GM18505 (cell line): ENCODE measurements around the gene AKR1A1.
"Not testable (repeated sequence)": the region's sequence is repeated elsewhere in the genome, so short reads cannot be mapped to it uniquely, and the experiment has no call there.

ENCODE experiments used
- ATAC-seq: cut with Tn5 transposase; IDR thresholded peaks from one replicate; pipeline ENCODE4 v1.9.1; 2021; ENCODE audit not compliant: unreplicated experiment
- POLR2A ChIP-seq: IDR thresholded peaks from 4 replicates; pipeline ENCODE4 v1.6.1; 2011; ENCODE audit warnings: borderline replicate concordance; ENCODE audit not compliant: insufficient read depth, insufficient read length; ENCODE audit errors: extremely low read depth

The AKR1A1 gene

GRCh38 chr1:45569962-45570581 is 19.4 kb downstream of the AKR1A1 start:
- ATAC-seq, result no peak

DNA sequence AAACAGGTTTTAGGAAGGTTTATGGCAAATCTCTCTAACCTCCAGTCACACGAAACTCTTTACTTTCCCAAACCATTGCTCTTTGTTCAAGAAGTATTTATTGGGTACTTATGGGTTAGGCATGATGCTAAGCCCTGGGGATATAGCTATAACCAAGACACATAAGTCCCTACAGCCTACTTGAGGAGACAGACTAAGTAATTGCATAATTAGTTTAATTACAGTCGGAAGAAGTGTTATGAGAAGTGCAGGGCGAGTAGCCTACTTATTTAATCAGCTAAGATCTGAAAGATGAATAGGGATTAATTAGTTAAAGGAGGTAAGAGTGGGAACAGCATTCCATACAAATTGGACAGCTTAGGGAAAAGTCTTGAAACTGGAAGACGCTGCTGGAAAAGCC is 20.0 kb downstream of the AKR1A1 start:
- no peak for TF ChIP-seq POLR2A
- ATAC-seq, result no peak

More at GRCh38 chr1:45569962-45570581, 19.4 kb downstream of the AKR1A1 start:
- peak; percentile 31 for TF ChIP-seq POLR2A

DNA sequence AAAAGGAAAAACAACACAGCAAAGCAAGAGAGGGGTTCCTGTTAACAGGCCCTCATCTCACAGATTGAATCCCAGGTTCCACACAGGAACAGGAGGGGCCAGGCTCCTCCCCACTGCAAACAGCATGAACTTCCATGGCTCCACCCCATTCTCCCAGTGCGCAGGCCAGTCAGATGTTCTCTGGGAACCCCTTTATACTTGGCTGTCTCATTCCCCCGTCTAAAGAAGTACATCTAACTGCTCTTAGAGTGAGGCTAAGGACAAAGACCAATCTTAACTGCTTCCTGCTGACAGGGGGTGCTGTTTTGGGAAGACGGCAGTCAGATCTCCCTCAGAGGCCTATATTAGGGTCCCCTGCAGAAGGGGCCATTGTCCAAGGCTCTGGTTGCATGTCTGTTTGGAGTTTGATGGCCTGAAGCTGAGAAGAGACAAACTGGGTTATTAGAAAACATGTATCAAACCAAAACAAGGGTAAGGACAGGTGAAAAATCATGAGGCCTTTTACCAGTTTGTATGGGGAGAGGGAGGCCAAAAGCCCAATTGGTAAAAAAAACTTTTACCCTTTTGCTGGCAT is 22.7 kb downstream of the AKR1A1 start:
- TF ChIP-seq POLR2A, result no peak
- ATAC-seq, result no peak

GRCh38 chr1:45574105-45574626 is 23.5 kb downstream of the AKR1A1 start:
- no peak for ATAC-seq
- no peak for TF ChIP-seq POLR2A

GRCh38 chr1:45583264-45583665 is 32.6 kb downstream of the AKR1A1 start:
- TF ChIP-seq POLR2A, result no peak
- peak; percentile 56 for ATAC-seq

DNA sequence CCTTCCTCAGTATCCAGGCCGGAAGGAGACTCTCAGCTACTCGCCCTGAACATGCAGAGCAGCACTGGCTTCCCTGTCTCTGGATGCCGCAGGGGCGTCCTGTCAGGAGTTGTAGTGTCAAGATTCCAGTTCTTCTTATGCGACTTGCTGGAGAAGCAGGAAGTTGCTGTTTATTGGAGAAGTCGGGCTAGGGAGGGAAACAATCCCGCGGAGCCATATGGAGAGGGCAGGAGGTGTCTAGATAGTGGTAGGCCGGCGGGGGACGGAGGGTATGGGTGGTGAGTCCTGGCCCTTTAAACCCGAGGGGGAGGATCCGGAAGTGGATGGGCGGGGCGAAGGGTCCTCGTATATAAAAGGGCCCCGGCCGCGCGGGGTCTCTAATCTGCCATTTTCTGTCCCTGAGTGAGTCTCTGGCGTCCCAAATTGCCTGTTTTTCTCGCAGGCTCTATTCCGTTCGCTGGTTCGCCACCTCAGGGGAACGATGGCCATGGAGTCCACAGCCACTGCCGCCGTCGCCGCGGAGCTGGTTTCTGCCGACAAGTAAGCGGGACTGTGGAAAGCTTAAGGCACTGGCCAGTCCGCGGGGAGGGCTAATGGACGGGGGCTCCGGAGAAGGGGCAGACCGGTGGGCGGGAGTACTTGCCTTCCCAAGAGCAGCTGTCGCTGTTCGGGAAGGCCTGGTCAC is 33.2 kb downstream of the AKR1A1 start, which contains the start of gene NASP:
NASP (plus strand) TSS at position 376 of the 685 bp plus-strand sequence; CDS start at position 482, 106 bp downstream.
- peak; percentile 44 for ATAC-seq
- peak; percentile 99 for TF ChIP-seq POLR2A

DNA sequence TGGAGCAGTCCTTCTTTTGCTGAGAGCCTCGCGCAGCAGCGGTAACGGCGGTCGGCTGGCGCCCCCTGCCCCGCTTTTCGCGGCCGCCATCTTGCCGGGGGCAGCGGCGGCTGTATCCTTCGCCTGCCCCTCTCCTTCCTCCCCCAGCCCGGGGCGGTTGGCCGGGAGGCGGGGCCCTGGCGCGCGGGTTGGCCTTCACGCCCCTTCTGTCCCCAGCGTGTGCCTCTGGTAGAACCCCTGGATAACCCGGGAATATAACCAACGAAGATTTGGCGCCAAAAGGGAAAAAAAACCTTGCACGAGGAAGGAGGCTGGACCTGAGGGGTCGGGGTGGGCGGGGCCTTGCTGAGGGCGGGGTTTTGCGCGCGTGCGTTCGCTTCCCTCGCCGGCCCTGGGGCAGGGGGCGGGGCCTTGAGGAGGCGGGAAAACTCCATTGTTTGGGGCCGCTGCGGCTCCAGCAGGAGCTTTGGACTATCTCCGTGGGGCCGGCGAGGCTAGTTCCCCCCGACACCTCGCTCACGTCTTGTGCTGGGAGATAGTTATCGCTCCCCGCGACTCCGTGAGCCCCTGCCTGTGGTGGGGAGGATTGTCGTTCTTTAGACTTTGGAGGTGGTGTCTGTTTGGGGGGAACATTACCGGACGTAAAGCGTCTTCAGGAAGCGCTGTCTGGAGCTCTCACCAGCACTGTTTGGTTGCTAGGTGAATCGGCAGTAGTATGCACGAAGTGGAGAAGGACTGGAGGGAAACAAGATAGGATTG is 33.9 kb downstream of the AKR1A1 start:
- ATAC-seq, result peak; percentile 37

GRCh38 chr1:45585110-45585426 is 34.4 kb downstream of the AKR1A1 start:
- TF ChIP-seq POLR2A, result no peak
- no peak for ATAC-seq

More for the DNA sequence above, 33.9 kb downstream of the AKR1A1 start:
- TF ChIP-seq POLR2A, result no peak

DNA sequence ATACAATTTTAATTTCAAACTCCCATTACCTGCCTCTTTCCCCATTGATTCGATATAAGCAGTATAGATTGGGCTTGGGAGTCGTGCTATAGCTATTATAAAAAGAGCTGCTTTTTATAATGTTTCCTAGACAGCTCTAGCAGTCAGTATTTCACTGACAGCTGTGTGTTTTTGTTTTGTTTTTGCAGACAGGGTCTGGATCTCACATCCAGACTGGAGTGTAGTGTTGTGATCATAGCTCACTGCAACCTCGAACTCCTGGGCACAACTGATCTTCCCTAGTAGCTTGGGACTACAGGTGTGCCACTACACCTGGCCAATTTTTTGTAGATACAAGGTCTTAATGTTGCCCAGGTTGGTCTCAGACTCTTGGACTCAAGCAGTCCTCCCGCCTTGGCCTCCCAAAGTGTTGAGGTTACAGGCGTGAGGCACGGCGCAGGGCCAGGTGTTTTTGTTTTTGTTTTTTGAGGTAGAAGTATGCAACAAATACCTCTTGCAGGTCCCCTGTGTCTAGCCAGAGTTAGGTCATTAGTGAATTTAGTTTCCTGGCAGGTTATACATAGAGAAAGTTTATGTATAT is 35.0 kb downstream of the AKR1A1 start:
- no peak for ATAC-seq

GRCh38 chr1:45586769-45587168 is 36.1 kb downstream of the AKR1A1 start:
- no peak for ATAC-seq
- no peak for TF ChIP-seq POLR2A

More for the DNA sequence above, 35.0 kb downstream of the AKR1A1 start:
- TF ChIP-seq POLR2A, result no peak

DNA sequence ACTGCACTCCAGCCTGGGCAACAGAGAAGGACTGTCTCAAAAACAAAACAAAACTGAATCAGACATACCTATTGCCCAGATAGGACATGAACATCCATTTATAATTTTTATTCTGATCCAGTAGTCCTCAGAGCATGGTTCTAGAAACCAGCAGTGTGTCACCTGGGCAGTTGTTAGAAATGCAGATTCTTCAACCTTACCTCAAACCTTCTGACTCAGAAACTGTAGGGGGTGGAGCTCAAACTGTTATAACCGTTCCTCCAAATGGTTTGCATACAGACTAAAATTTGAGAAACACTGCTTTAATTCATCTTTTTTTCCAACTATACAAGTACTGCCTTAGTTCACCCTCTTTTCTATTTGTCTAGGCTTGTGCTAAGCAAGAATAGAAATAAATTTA is 39.2 kb downstream of the AKR1A1 start:
- TF ChIP-seq POLR2A, result no peak
- ATAC-seq, result no peak

DNA sequence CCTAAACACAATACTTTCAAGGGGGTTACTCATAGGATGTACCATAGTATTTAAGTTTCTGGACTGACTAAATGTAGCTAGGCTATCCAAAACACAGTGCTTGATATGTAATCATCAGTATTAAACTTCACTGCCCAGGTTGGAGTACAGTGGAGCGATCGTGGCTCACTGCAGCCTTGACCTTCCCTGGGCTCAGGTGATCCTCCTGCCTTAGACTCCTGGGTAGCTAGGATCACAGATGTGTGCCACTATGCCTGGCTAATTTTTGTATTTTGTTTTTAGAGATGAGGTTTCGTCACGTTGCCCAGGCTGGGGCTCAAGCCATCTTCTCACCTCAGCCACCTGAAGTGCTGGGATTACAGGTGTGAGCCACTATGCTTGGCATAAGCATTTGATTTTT is 43.8 kb downstream of the AKR1A1 start:
- TF ChIP-seq POLR2A, result no peak
- ATAC-seq, result no peak

- not testable (repeated sequence) for ATAC-seq
Measured at GRCh38 chr1:45596765-45597164, 46.1 kb downstream of the AKR1A1 start.
